Prostate gland (tissue), 2 donors: ENCODE data around the gene SNX18.

Source experiments
- POLR2AphosphoS5 ChIP-seq: sonication (generic); formaldehyde crosslinking; IDR thresholded peaks from one replicate; pipeline ENCODE4 v1.6.1; 2017; ENCODE audit warnings: antibody characterized with exemption
- TF ChIP-seq, protein P1 (sequence below), 4 experiments: fragments of 200-600 bp in 2 of 4; fragments of 450-650 bp in 2 of 4; sonication (generic) in 2 of 4; IDR thresholded peaks; 1 replicate in 3 of 4; 2 replicates in 1 of 4; pipeline ENCODE4 v1.5.1; 2016 to 2019; ENCODE audit warnings: antibody characterized with exemption in 4 of 4, mild to moderate bottlenecking in 2 of 4, moderate library complexity in 2 of 4

DNA sequence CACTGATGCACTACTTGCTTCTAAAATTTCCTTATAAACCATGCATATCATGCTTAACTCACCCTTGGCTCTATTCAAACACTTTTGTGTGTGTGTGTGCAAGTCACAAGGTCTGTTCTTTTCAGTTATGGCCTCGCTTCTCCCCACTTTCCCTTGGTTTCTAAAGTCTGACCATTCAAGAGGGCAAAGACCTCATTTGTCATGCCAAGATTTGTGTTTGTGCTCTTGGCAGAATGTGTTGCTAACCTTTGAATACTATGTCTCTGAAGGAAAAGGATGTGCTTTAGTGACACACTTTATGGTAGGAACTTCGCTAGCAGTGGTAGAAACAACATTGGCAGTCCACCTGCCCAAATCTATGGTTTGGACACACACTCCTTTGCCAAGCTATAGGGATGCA is 50.4 kb downstream of the SNX18 start:
- TF ChIP-seq POLR2AphosphoS5: no peak
- TF ChIP-seq, protein P1, sequence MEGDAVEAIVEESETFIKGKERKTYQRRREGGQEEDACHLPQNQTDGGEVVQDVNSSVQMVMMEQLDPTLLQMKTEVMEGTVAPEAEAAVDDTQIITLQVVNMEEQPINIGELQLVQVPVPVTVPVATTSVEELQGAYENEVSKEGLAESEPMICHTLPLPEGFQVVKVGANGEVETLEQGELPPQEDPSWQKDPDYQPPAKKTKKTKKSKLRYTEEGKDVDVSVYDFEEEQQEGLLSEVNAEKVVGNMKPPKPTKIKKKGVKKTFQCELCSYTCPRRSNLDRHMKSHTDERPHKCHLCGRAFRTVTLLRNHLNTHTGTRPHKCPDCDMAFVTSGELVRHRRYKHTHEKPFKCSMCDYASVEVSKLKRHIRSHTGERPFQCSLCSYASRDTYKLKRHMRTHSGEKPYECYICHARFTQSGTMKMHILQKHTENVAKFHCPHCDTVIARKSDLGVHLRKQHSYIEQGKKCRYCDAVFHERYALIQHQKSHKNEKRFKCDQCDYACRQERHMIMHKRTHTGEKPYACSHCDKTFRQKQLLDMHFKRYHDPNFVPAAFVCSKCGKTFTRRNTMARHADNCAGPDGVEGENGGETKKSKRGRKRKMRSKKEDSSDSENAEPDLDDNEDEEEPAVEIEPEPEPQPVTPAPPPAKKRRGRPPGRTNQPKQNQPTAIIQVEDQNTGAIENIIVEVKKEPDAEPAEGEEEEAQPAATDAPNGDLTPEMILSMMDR (IDR thresholded peaks at IDR 0.05): no peak
